OCI-LY1 (cell line): ENCODE data around the gene AFF2.

ENCODE experiments used
- H2AFZ ChIP-seq: fragments of 200-600 bp; sonication (generic), shearing (Covaris generic); 2 replicates; pipeline ENCODE4 v1.6.0; 2014; ENCODE audit warnings: antibody characterized with exemption, mild to moderate bottlenecking, low read length
- H3F3A ChIP-seq: fragments of 200-600 bp; sonication (generic), shearing (Covaris generic); 2 replicates; pipeline ENCODE4 v1.6.0; 2014; ENCODE audit warnings: mild to moderate bottlenecking, antibody characterized with exemption, low read length, moderate library complexity; ENCODE audit not compliant: insufficient read depth
- H3K27ac ChIP-seq: fragments of 200-600 bp; sonication (generic); 2 replicates; pipeline ENCODE4 v1.5.1; 2014; ENCODE audit warnings: low read length, mixed run types, mild to moderate bottlenecking, low read depth; ENCODE audit not compliant: poor library complexity, severe bottlenecking
- H3K27me3 ChIP-seq: fragments of 200-600 bp; sonication (generic); 2 replicates; pipeline ENCODE4 v1.6.0; 2014; ENCODE audit warnings: antibody characterized with exemption, mild to moderate bottlenecking, low read length, moderate library complexity; ENCODE audit not compliant: insufficient read depth
- H3K36me3 ChIP-seq: fragments of 200-600 bp; sonication (generic); 2 replicates; pipeline ENCODE4 v1.6.1; 2014; ENCODE audit warnings: mild to moderate bottlenecking, antibody characterized with exemption, low read length, moderate library complexity, mixed read lengths; ENCODE audit not compliant: insufficient read depth
- H3K4me1 ChIP-seq: fragments of 200-600 bp; sonication (generic); 2 replicates; pipeline ENCODE4 v1.5.1; 2014; ENCODE audit warnings: mild to moderate bottlenecking, low read length, moderate library complexity; ENCODE audit not compliant: insufficient read depth, severe bottlenecking
- H3K4me2 ChIP-seq: fragments of 200-600 bp; sonication (generic), shearing (Covaris generic); 2 replicates; pipeline ENCODE4 v1.6.1; 2014; ENCODE audit warnings: low read length
- H3K4me3 ChIP-seq: fragments of 200-600 bp; sonication (generic); 2 replicates; pipeline ENCODE4 v1.5.1; 2014; ENCODE audit warnings: low read length, low read depth, mild to moderate bottlenecking, mixed read lengths; ENCODE audit not compliant: poor library complexity, severe bottlenecking
- H3K79me2 ChIP-seq: fragments of 200-600 bp; shearing (Covaris generic); 2 replicates; pipeline ENCODE4 v1.6.1; 2016; ENCODE audit warnings: mixed run types, low read length, mixed read lengths; ENCODE audit not compliant: insufficient read depth
- H3K9ac ChIP-seq: fragments of 200-600 bp; sonication (generic), shearing (Covaris generic); 2 replicates; pipeline ENCODE4 v1.6.1; 2014; ENCODE audit warnings: mild to moderate bottlenecking, low read length, mixed read lengths
- H3K9me2 ChIP-seq: fragments of 200-600 bp; sonication (generic), shearing (Covaris generic); 2 replicates; pipeline ENCODE4 v1.6.1; 2014; ENCODE audit warnings: low read depth, mild to moderate bottlenecking, low read length, mixed read lengths
- H3K9me3 ChIP-seq: fragments of 200-600 bp; shearing (Covaris generic); 2 replicates; pipeline ENCODE4 v1.6.1; 2014; ENCODE audit warnings: low read length, mixed read lengths
- H4K20me1 ChIP-seq: fragments of 200-600 bp; sonication (generic), shearing (Covaris generic); 2 replicates; pipeline ENCODE4 v1.6.0; 2016; ENCODE audit warnings: mild to moderate bottlenecking, low read length; ENCODE audit not compliant: insufficient read depth
- CTCF ChIP-seq: fragments of 200-600 bp; sonication (generic), shearing (Covaris generic); IDR thresholded peaks from 2 replicates; pipeline ENCODE4 v1.5.1; 2017; ENCODE audit warnings: mild to moderate bottlenecking, antibody characterized with exemption, low read length, moderate library complexity, mixed read lengths
- EZH2 ChIP-seq: fragments of 200-600 bp; sonication (generic), shearing (Covaris generic); IDR thresholded peaks from 2 replicates; pipeline ENCODE4 v1.8.0; 2017; ENCODE audit warnings: borderline replicate concordance, mixed run types, mild to moderate bottlenecking, antibody characterized with exemption, low read length, moderate library complexity, mixed read lengths

The AFF2 gene

DNA sequence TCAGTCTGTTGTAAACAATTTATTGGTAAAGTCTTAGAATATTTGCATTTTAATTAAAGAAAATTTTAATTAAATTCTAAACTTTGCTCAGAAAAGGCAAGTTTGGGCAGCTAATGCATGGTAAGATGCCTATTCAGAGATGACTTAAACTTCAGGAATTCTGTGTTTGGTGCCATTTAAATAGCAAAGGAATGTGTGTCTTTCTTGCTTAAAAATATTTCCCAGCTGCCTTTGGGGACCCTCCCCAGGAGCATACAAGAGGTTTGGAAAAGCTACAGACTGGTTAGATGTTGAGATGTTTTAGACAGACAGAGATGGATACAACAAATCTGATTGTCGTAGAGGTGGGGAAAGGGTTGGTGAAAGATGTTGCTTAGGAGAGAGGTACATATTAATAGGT lies 36.5 kb downstream of the AFF2 start:
- Histone ChIP-seq H2AFZ (no peak overlapping the region), H3K79me2 (peaks cover 23% of the 10 kb centered on the region; the same call in 1 of the 2 replicates)

DNA sequence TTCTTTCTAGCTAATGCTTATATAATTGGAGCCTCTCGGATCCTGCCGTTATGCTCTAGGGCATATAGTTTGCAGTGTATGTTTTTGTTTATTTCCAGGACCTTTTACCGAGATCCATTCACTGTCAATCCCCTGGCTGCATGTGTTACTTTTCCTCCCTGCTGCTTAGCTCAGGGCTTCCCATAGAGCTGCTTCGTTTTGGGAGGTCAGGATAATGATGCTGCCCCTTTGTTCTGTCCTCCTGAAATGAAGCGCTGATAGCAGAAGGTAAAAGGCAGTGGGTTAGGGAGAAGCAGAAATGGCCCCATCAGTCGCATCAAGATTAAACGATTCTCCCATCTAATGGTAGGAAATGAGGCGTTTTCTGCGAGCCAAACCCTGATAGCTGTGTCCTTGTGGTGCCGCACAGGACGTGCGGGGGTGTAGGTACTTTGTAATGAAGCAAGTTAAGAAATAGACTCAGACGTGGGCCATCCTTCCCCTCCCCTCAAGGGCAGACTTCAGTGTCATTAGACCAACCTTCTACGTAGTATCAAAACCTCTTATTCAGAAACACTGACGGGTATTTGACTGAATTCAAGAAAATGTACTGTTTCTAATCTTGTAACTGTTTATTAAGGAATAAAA lies 37.3 kb downstream of the AFF2 start:
- Histone ChIP-seq H2AFZ (no peak overlapping the region), H3K9ac (peak overlapping the region; percentile 65), H3K9me3 (no peaks in the 10 kb centered on the region), H3K4me3 (peak overlapping the region; percentile 27), H3F3A (no peaks in the 10 kb centered on the region), H3K79me2 (peaks cover 19% of the 10 kb centered on the region; the same call in 1 of the 2 replicates), H3K27ac (peak overlapping the region; percentile 85), H3K4me1 (peaks cover 74% of the 10 kb centered on the region), H4K20me1 (no peaks in the 10 kb centered on the region), H3K36me3 (no peaks in the 10 kb centered on the region), H3K4me2 (peak overlapping the region; percentile 71), H3K27me3 (no peaks in the 10 kb centered on the region), H3K9me2 (no peaks in the 10 kb centered on the region)
- TF ChIP-seq CTCF (no peak), EZH2 (no peak)

More for the DNA sequence above, 36.5 kb downstream of the AFF2 start:
- TF ChIP-seq CTCF (no peak), EZH2 (no peak)
- peak overlapping the region; percentile 65 for H3K9ac ChIP-seq
- no peaks in the 10 kb centered on the region for H3K27me3 ChIP-seq
- no peaks in the 10 kb centered on the region for H3F3A ChIP-seq
- H3K9me3 ChIP-seq: no peaks in the 10 kb centered on the region
- H3K4me1 ChIP-seq: peaks cover 67% of the 10 kb centered on the region
- peak overlapping the region; percentile 85 for H3K27ac ChIP-seq
- H3K4me2 ChIP-seq: peak overlapping the region; percentile 71
- peak overlapping the region; percentile 27 for H3K4me3 ChIP-seq
- no peaks in the 10 kb centered on the region for H4K20me1 ChIP-seq
- no peaks in the 10 kb centered on the region for H3K9me2 ChIP-seq
- 0 out of 2 replicates have a peak, but pooled peaks cover 4% of the 10 kb centered on the region for H3K36me3 ChIP-seq

- Histone ChIP-seq H3K9me2 (no peaks in the 10 kb centered on the region), H3K4me3 (peak overlapping the region; percentile 27), H3K27ac (peak overlapping the region; percentile 85), H3K9me3 (no peaks in the 10 kb centered on the region), H3K4me1 (peaks cover 83% of the 10 kb centered on the region), H3K9ac (peak overlapping the region; percentile 65), H3K79me2 (peaks cover 25% of the 10 kb centered on the region), H4K20me1 (no peaks in the 10 kb centered on the region), H3F3A (no peaks in the 10 kb centered on the region), H3K27me3 (no peaks in the 10 kb centered on the region), H3K36me3 (no peaks in the 10 kb centered on the region), H2AFZ (no peak overlapping the region), H3K4me2 (peak overlapping the region; percentile 71)
- TF ChIP-seq EZH2: no peak
Observed at GRCh38 chrX:148538582-148538981, 38.2 kb downstream of the AFF2 start.

GRCh38 chrX:148540114-148540513 lies 39.7 kb downstream of the AFF2 start:
- Histone ChIP-seq H3K27me3 (no peaks in the 10 kb centered on the region), H3K36me3 (no peaks in the 10 kb centered on the region), H3K4me3 (no peak overlapping the region), H3K9ac (peak overlapping the region; percentile 50), H3K4me2 (peak overlapping the region; percentile 71), H4K20me1 (no peaks in the 10 kb centered on the region), H2AFZ (no peak overlapping the region), H3K27ac (peak overlapping the region; percentile 85), H3K9me2 (no peaks in the 10 kb centered on the region), H3K4me1 (peaks cover 93% of the 10 kb centered on the region), H3K79me2 (peaks cover 33% of the 10 kb centered on the region), H3K9me3 (no peaks in the 10 kb centered on the region), H3F3A (no peaks in the 10 kb centered on the region)
- TF ChIP-seq EZH2 (no peak), CTCF (no peak)
